Measurements from ENCODE around the gene SIDT1.
"Not testable (repeated sequence)": the region's sequence is repeated elsewhere in the genome, so short reads cannot be mapped to it uniquely, and the experiment has no call there.

Gene SIDT1

DNA sequence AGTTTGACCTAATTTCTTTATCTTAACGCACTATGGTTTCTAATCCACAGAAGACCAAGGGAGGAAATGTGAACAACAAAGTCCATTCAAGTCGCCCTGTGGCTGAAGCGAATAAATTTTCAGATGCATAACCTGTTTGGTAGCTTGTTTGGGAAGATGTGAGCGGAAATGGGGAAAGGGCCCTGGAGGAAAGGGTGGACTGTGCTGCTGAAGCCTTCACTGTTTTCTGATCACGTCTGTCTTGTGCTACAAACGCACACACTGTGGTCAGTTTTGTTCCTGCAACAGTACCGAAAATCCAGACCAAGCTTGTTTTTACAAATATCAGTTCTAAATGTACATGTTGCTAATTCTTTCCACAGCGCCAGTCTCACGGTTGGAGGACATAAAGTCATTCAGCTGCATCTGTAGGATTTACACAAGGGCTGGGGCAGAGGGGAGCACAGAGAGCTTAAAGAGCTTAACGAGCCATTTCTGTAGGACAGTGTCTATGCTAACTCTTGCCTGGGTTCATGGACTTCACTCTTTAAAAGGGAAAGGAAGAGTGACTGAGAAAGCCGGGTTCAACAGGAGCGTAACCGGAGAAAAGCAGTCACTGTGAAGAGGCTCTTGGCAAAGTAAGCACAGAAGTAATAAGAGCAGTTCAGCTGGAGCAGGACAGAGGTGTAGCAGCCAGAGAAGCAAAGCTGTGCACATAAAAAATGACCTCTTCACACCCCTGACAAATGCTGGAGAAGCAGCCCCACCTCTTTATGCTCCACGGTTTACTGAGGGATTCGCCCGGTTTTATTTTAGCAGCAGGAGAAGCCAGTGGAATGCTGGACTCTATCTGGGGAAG lies 97.4 kb downstream of the SIDT1 start:
- H3K27ac ChIP-seq (ENCODE audit: low read depth, low read length) = no peak overlapping the region
- no peaks in the 10 kb centered on the region for H3K27me3 ChIP-seq (ENCODE audit: insufficient read depth, low read length, poor library complexity)
- H4K8ac ChIP-seq (ENCODE audit: low read depth, low read length) = no peak overlapping the region
- H3K79me2 ChIP-seq (ENCODE audit: control insufficient read depth, insufficient read depth, low read length) = no peaks in the 10 kb centered on the region
- no peak overlapping the region for H3K4me3 ChIP-seq (ENCODE audit: low read length)
- H2BK15ac ChIP-seq (replicated peaks; ENCODE audit: low read depth) = no peak overlapping the region
- H3K79me1 ChIP-seq (ENCODE audit: low read length) = no peaks in the 10 kb centered on the region
- no peak overlapping the region for H2BK120ac ChIP-seq (ENCODE audit: low read depth, low read length)
- no peak overlapping the region for H3K56ac ChIP-seq (ENCODE audit: low read length)
- H3K23ac ChIP-seq (ENCODE audit: low read length) = no peak overlapping the region
- H3K4me2 ChIP-seq (ENCODE audit: low read length) = no peak overlapping the region
- H2BK5ac ChIP-seq (ENCODE audit: low read length) = no peak overlapping the region
- no peak overlapping the region for H4K5ac ChIP-seq (ENCODE audit: low read length)
- no peak overlapping the region for H3K9ac ChIP-seq (ENCODE audit: low read length)
- H3K18ac ChIP-seq (ENCODE audit: low read length) = no peak overlapping the region
- H3K4me1 ChIP-seq (ENCODE audit: control insufficient read depth, low read depth, low read length) = no peaks in the 10 kb centered on the region
- H3K36me3 ChIP-seq (ENCODE audit: control insufficient read depth, insufficient read depth, low read length) = no peaks in the 10 kb centered on the region
- no peak overlapping the region for H3K4ac ChIP-seq (ENCODE audit: low read depth, low read length)
- no peak overlapping the region for H2AK5ac ChIP-seq (ENCODE audit: low read length)
- WGBS (ENCODE audit: extremely low coverage, insufficient coverage, low lambda C conversion rate) = no CpG with 5 or more reads among the region's 16 CpGs
- no peak for DNase-seq

- Histone ChIP-seq H3K4me2 (ENCODE audit: low read length) (no peak overlapping the region), H3K23ac (ENCODE audit: low read length) (no peak overlapping the region), H2BK120ac (ENCODE audit: low read depth, low read length) (no peak overlapping the region), H2BK5ac (ENCODE audit: low read length) (no peak overlapping the region), H3K9ac (ENCODE audit: low read length) (no peak overlapping the region), H3K79me2 (ENCODE audit: control insufficient read depth, insufficient read depth, low read length) (no peaks in the 10 kb centered on the region), H2AK5ac (ENCODE audit: low read length) (no peak overlapping the region), H3K4me1 (ENCODE audit: control insufficient read depth, low read depth, low read length) (no peaks in the 10 kb centered on the region), H2BK15ac (replicated peaks; ENCODE audit: low read depth) (no peak overlapping the region), H3K36me3 (ENCODE audit: control insufficient read depth, insufficient read depth, low read length) (no peaks in the 10 kb centered on the region), H3K18ac (ENCODE audit: low read length) (no peak overlapping the region), H3K27ac (ENCODE audit: low read depth, low read length) (no peak overlapping the region), H3K79me1 (ENCODE audit: low read length) (no peaks in the 10 kb centered on the region), H3K4ac (ENCODE audit: low read depth, low read length) (no peak overlapping the region), H4K5ac (ENCODE audit: low read length) (no peak overlapping the region), H3K27me3 (ENCODE audit: insufficient read depth, low read length, poor library complexity) (no peaks in the 10 kb centered on the region), H3K4me3 (ENCODE audit: low read length) (no peak overlapping the region), H4K8ac (ENCODE audit: low read depth, low read length) (no peak overlapping the region), H3K56ac (ENCODE audit: low read length) (no peak overlapping the region)
- no CpG with 5 or more reads among the region's 3 CpGs for WGBS (ENCODE audit: extremely low coverage, insufficient coverage, low lambda C conversion rate)
- DNase-seq = no peak
Observed at GRCh38 chr3:113630956-113631542, 98.7 kb downstream of the SIDT1 start.

DNA sequence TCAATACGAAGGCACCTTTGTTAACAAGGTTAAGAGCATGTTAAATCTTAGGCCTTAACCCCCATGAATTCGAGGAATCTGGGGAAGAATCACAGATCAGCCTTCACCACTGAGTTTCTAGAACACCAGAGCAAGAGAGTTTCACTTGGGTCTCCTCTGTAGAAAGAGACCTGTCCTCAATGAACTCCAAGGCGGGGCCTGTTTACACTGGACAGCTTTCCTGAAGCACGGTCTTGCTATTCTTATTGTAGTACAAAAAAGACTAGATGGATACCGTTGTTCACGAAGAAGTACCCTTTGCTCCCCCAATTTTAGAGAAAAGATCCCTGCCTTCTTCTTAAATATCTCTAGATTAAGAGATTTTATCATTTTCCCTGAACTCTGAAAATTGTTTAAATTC lies 99.2 kb downstream of the SIDT1 start:
- no peak overlapping the region for H4K8ac ChIP-seq (ENCODE audit: low read depth, low read length)
- no peaks in the 10 kb centered on the region for H3K4me1 ChIP-seq (ENCODE audit: control insufficient read depth, low read depth, low read length)
- no peak for DNase-seq
- H2BK120ac ChIP-seq (ENCODE audit: low read depth, low read length) = no peak overlapping the region
- no peaks in the 10 kb centered on the region for H3K79me1 ChIP-seq (ENCODE audit: low read length)
- no peak overlapping the region for H3K23ac ChIP-seq (ENCODE audit: low read length)
- H2BK5ac ChIP-seq (ENCODE audit: low read length) = no peak overlapping the region
- H2BK15ac ChIP-seq (replicated peaks; ENCODE audit: low read depth) = no peak overlapping the region
- no peak overlapping the region for H3K9ac ChIP-seq (ENCODE audit: low read length)
- H3K27ac ChIP-seq (ENCODE audit: low read depth, low read length) = no peak overlapping the region
- no peak overlapping the region for H3K56ac ChIP-seq (ENCODE audit: low read length)
- no peak overlapping the region for H3K4me3 ChIP-seq (ENCODE audit: low read length)
- no CpG with 5 or more reads among the region's 6 CpGs for WGBS (ENCODE audit: extremely low coverage, insufficient coverage, low lambda C conversion rate)
- no peaks in the 10 kb centered on the region for H3K79me2 ChIP-seq (ENCODE audit: control insufficient read depth, insufficient read depth, low read length)
- H3K36me3 ChIP-seq (ENCODE audit: control insufficient read depth, insufficient read depth, low read length) = no peaks in the 10 kb centered on the region
- H3K4ac ChIP-seq (ENCODE audit: low read depth, low read length) = no peak overlapping the region
- no peak overlapping the region for H4K5ac ChIP-seq (ENCODE audit: low read length)
- no peak overlapping the region for H2AK5ac ChIP-seq (ENCODE audit: low read length)
- H3K27me3 ChIP-seq (ENCODE audit: insufficient read depth, low read length, poor library complexity) = no peaks in the 10 kb centered on the region
- H3K4me2 ChIP-seq (ENCODE audit: low read length) = no peak overlapping the region
- no peak overlapping the region for H3K18ac ChIP-seq (ENCODE audit: low read length)

GRCh38 chr3:113634782-113635474 lies 102.6 kb downstream of the SIDT1 start:
- Histone ChIP-seq H3K23ac (ENCODE audit: low read length) (no peak overlapping the region), H3K4me3 (ENCODE audit: low read length) (no peak overlapping the region), H2BK5ac (ENCODE audit: low read length) (no peak overlapping the region), H4K8ac (ENCODE audit: low read depth, low read length) (no peak overlapping the region), H2AK5ac (ENCODE audit: low read length) (no peak overlapping the region), H3K18ac (ENCODE audit: low read length) (no peak overlapping the region), H4K5ac (ENCODE audit: low read length) (no peak overlapping the region), H3K4me1 (ENCODE audit: control insufficient read depth, low read depth, low read length) (no peaks in the 10 kb centered on the region), H3K27ac (ENCODE audit: low read depth, low read length) (no peak overlapping the region), H3K79me1 (ENCODE audit: low read length) (no peaks in the 10 kb centered on the region), H2BK120ac (ENCODE audit: low read depth, low read length) (no peak overlapping the region), H3K36me3 (ENCODE audit: control insufficient read depth, insufficient read depth, low read length) (no peaks in the 10 kb centered on the region), H3K27me3 (ENCODE audit: insufficient read depth, low read length, poor library complexity) (no peaks in the 10 kb centered on the region), H3K4ac (ENCODE audit: low read depth, low read length) (no peak overlapping the region), H3K79me2 (ENCODE audit: control insufficient read depth, insufficient read depth, low read length) (no peaks in the 10 kb centered on the region), H3K4me2 (ENCODE audit: low read length) (no peak overlapping the region), H2BK15ac (replicated peaks; ENCODE audit: low read depth) (no peak overlapping the region), H3K9ac (ENCODE audit: low read length) (no peak overlapping the region), H3K56ac (ENCODE audit: low read length) (no peak overlapping the region)
- no peak for DNase-seq
- no CpG with 5 or more reads among the region's 8 CpGs for WGBS (ENCODE audit: extremely low coverage, insufficient coverage, low lambda C conversion rate)

- H3K18ac ChIP-seq (ENCODE audit: low read length); H2BK5ac ChIP-seq (ENCODE audit: low read length); H3K36me3 ChIP-seq (ENCODE audit: control insufficient read depth, insufficient read depth, low read length); H3K4me1 ChIP-seq (ENCODE audit: control insufficient read depth, low read depth, low read length); H3K79me2 ChIP-seq (ENCODE audit: control insufficient read depth, insufficient read depth, low read length); H2BK15ac ChIP-seq (replicated peaks; ENCODE audit: low read depth); H3K9ac ChIP-seq (ENCODE audit: low read length); H3K56ac ChIP-seq (ENCODE audit: low read length); H3K4me2 ChIP-seq (ENCODE audit: low read length); H3K27me3 ChIP-seq (ENCODE audit: insufficient read depth, low read length, poor library complexity); H3K4me3 ChIP-seq (ENCODE audit: low read length); H3K79me1 ChIP-seq (ENCODE audit: low read length); H3K27ac ChIP-seq (ENCODE audit: low read depth, low read length); H2AK5ac ChIP-seq (ENCODE audit: low read length); H3K4ac ChIP-seq (ENCODE audit: low read depth, low read length); H3K23ac ChIP-seq (ENCODE audit: low read length); DNase-seq; H2BK120ac ChIP-seq (ENCODE audit: low read depth, low read length); H4K5ac ChIP-seq (ENCODE audit: low read length); H4K8ac ChIP-seq (ENCODE audit: low read depth, low read length): not testable (repeated sequence)
- WGBS (ENCODE audit: extremely low coverage, insufficient coverage, low lambda C conversion rate) = no CpG with 5 or more reads among the region's 7 CpGs
Observed at GRCh38 chr3:113636034-113636433, 103.7 kb downstream of the SIDT1 start.
